Left lung (tissue), 10 donors: ENCODE measurements around the gene HTRA1. TPM values are rescaled to one million over a fixed set of nuclear protein-coding genes. Genes with fewer than 3 reads are reported as not detected.

Source experiments
- ATAC-seq: fragments of 200-7000 bp; cut with Tn5 transposase; one replicate; pipeline ENCODE4 v1.9.1; 2020; ENCODE audit warnings: moderate library complexity
- DNase-seq, 4 donors: peaks; one replicate each; pipeline ENCODE4 v3.0.0-alpha.2; 2013 to 2020
- H3K27ac ChIP-seq, 2 donors: fragments of 200-600 bp; sonication (generic) in 1 of 2; one replicate each; pipeline versions ENCODE4 v1.5.0 to v1.8.0; 2020 to 2021
- H3K27me3 ChIP-seq, 2 donors: fragments of 200-600 bp; sonication (generic) in 1 of 2; one replicate each; pipeline versions ENCODE4 v1.5.0 to v1.8.0; 2020 to 2021
- H3K36me3 ChIP-seq, 2 donors: fragments of 200-600 bp; sonication (generic) in 1 of 2; one replicate each; pipeline versions ENCODE4 v1.5.0 to v1.8.0; 2020 to 2021
- H3K4me1 ChIP-seq, 2 donors: fragments of 200-600 bp; one replicate each; pipeline ENCODE4 v1.8.0; 2021
- H3K4me3 ChIP-seq, 2 donors: fragments of 200-600 bp; sonication (generic) in 1 of 2; one replicate each; pipeline versions ENCODE4 v1.5.0 to v1.8.0; 2020 to 2021; ENCODE audit warnings: mild to moderate bottlenecking in 1 of 2
- H3K9me3 ChIP-seq, 2 donors: fragments of 200-600 bp; sonication (generic) in 1 of 2; one replicate each; pipeline versions ENCODE4 v1.5.0 to v1.8.0; 2020 to 2021
- CTCF ChIP-seq, 2 donors: fragments of 200-600 bp; sonication (generic) in 1 of 2; IDR thresholded peaks; one replicate each; pipeline versions ENCODE4 v1.5.0 to v1.8.0; 2021; ENCODE audit warnings: antibody characterized with exemption in 2 of 2
- intact Hi-C, 2 donors: fragments of 100-400 bp; cut with DNase I; formaldehyde crosslinking; loops; one replicate each; pipeline versions ENCODE4 v1.11.2 to v1.14.2; 2022
- polyA plus RNA-seq, 6 donors: library from polyadenylated mRNA; unstranded; fragments of 120-200 nt; gene quantifications; one replicate each; pipeline ENCODE4 v1.2.1, GENCODE V29; 2013; ENCODE audit not compliant: insufficient read length in 6 of 6
- total RNA-seq, 2 donors: library from RNA; stranded (reverse); fragmentation: NEBNext Ultra II Directional; extraction: Animal tissue kit (Norgen Biotek cat#: 25700); gene quantifications; one replicate each; pipeline ENCODE4 v1.2.1, GENCODE V29; 2021
- donor health status: DM: no; HTN: yes; CAD: no.
- donor health status: DM: no; HTN: no; CAD: no.

HTRA1 gene
- total and polyA plus RNA-seq, 8 donors: 51.3 to 124 (median 73.0) TPM

- Histone ChIP-seq H3K9me3 (no peaks in the 10 kb centered on the region), H3K27ac (no peak overlapping the region), H3K4me1 (peaks cover 0 to 3% of the 10 kb centered on the region in 2 donors), H3K27me3 (no peaks in the 10 kb centered on the region), H3K36me3 (no peaks in the 10 kb centered on the region), H3K4me3 (no peak overlapping the region)
- DNase-seq (no peak), ATAC-seq (peak; percentile 69)
- no peak for TF ChIP-seq CTCF (IDR thresholded peaks at IDR 0.05)
- intact Hi-C loops: no loop called here
These were observed 96.2 kb downstream of the HTRA1 start for GRCh38 chr10:122557516-122557915.

- H3K4me3 ChIP-seq: no peak overlapping the region
- intact Hi-C loops: no loop called here
- TF ChIP-seq CTCF (IDR thresholded peaks at IDR 0.05): no peak
- DNase-seq (no peak), ATAC-seq (no peak)
- H3K27ac ChIP-seq: no peak overlapping the region
- no peaks in the 10 kb centered on the region for H3K27me3 ChIP-seq
- H3K4me1 ChIP-seq: peaks cover 0 to 3% of the 10 kb centered on the region in 2 donors
- H3K9me3 ChIP-seq: no peaks in the 10 kb centered on the region
- H3K36me3 ChIP-seq: no peaks in the 10 kb centered on the region
These were observed 97.1 kb downstream of the HTRA1 start for GRCh38 chr10:122558452-122558851.

- ATAC-seq: no peak
- H3K36me3 ChIP-seq: no peaks in the 10 kb centered on the region
These were observed 97.9 kb downstream of the HTRA1 start for GRCh38 chr10:122559228-122559627.

GRCh38 chr10:122560279-122560804, 99.0 kb downstream of the HTRA1 start, which contains the start of gene DMBT1:
Gene DMBT1, plus strand, starts transcription at chr10:122560754. Its CDS starts 17 bp downstream, at chr10:122560771.
- no peak for TF ChIP-seq CTCF (IDR thresholded peaks at IDR 0.05)
- Histone ChIP-seq H3K27ac (peak within 1 kb of the TSS; percentile 38 to 44), H3K9me3 (no peaks in the 10 kb centered on the region), H3K4me3 (no peak within 1 kb of the TSS), H3K36me3 (no peaks in the 10 kb centered on the region), H3K27me3 (peaks cover 0 to 4% of the 10 kb centered on the region in 2 donors), H3K4me1 (peaks cover 0 to 2% of the 10 kb centered on the region in 2 donors)
- DNase-seq: no peak
- peak; percentile 23 for ATAC-seq
- intact Hi-C loops: loop anchor here in 1 of 2 donors (5.0 to 10.0 kb wide), 3 partner anchors 126 to 263 kb away; no protein-coding TSS in a partner anchor

More at GRCh38 chr10:122559228-122559627, 97.9 kb downstream of the HTRA1 start:
- H3K27ac ChIP-seq: no peak overlapping the region
- H3K4me1 ChIP-seq: peaks cover 0 to 2% of the 10 kb centered on the region in 2 donors
- intact Hi-C loops: no loop called here
- H3K4me3 ChIP-seq: no peak overlapping the region
- no peak for DNase-seq
- H3K9me3 ChIP-seq: no peaks in the 10 kb centered on the region
- peaks cover 0 to 4% of the 10 kb centered on the region in 2 donors for H3K27me3 ChIP-seq
- no peak for TF ChIP-seq CTCF (IDR thresholded peaks at IDR 0.05)

GRCh38 chr10:122561212-122561611, 99.9 kb downstream of the HTRA1 start:
- Histone ChIP-seq H3K4me1 (peaks cover 2 to 5% of the 10 kb centered on the region in 2 donors), H3K36me3 (no peaks in the 10 kb centered on the region), H3K27me3 (peaks cover 0 to 4% of the 10 kb centered on the region in 2 donors), H3K4me3 (no peak overlapping the region), H3K27ac (peak overlapping the region; percentile 38 to 44), H3K9me3 (no peaks in the 10 kb centered on the region)
- DNase-seq (no peak), ATAC-seq (peak; percentile 38)
- TF ChIP-seq CTCF (IDR thresholded peaks at IDR 0.05): no peak
- intact Hi-C loops: loop anchor here in 1 of 2 donors (5.0 to 10.0 kb wide), 3 partner anchors 126 to 264 kb away; no protein-coding TSS in a partner anchor
